ENCODE data around the gene MRPS10.

MRPS10 gene

DNA sequence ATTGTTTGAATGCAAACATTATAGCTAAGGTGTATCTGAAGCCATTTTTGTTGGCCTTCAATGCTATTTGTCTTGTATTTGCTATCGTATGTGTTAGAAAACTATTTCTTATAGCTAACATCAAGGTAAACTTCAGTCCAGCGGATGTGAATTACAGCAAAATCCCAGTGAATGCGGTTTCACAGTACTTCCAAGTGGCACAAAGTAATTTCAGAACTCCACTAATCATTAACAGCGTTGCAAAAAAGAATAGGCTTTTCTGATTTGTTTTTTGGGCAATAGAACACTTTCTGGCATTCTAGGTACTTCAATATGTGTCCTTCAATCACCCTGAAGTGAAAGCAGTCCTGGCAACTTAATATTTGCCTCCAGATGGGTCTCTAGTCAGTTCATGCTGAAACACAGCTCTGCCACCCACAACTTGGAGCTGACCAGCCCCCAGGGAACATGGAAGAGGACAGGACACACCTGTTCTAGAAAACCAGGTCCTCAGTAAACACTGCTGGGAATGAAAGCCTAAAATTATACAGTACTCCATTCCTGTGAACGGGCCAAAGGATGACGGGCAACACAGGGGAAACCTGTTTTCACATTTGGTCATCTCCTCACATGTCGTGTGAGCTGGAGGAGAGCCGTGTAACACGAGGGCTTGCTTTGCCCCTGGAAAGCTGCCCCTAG is 9.7 kb upstream of the MRPS10 start:
- no peak overlapping the region for H2BK12ac ChIP-seq (ENCODE audit: low read length)
- H3K79me1 ChIP-seq (ENCODE audit: low read depth, low read length) = no peaks in the 10 kb centered on the region
- H3K36me3 ChIP-seq (replicated peaks in 1 of 2; ENCODE audit: control insufficient read depth in 2 of 2, insufficient read depth in 2 of 2, low read length in 2 of 2) = peaks cover 16 to 55% of the 10 kb centered on the region in 2 donors
- H3K23ac ChIP-seq (ENCODE audit: low read depth, low read length, poor library complexity) = no peak overlapping the region
- no peaks in the 10 kb centered on the region for H3K27me3 ChIP-seq (ENCODE audit: control insufficient read depth in 3 of 3, insufficient read depth in 3 of 3, low read depth in 1 of 3, low read length in 3 of 3)
- H3K4me1 ChIP-seq (ENCODE audit: control insufficient read depth in 2 of 2, insufficient read depth in 1 of 2, low read depth in 1 of 2, low read length in 2 of 2) = no peaks in the 10 kb centered on the region
- no peak overlapping the region for H3K4me2 ChIP-seq (ENCODE audit: insufficient read depth, low read length, poor library complexity, severe bottlenecking)
- H3K9ac ChIP-seq (ENCODE audit: low read depth, low read length, poor library complexity) = no peak overlapping the region
- no peaks in the 10 kb centered on the region for H3K9me3 ChIP-seq (replicated peaks in 1 of 2; ENCODE audit: control insufficient read depth in 2 of 2, insufficient read depth in 1 of 2, low read depth in 1 of 2, low read length in 2 of 2)
- H4K8ac ChIP-seq (ENCODE audit: low read depth, low read length) = no peak overlapping the region
- H2BK15ac ChIP-seq (ENCODE audit: low read length) = no peak overlapping the region
- no peak overlapping the region for H3K4me3 ChIP-seq (ENCODE audit: low read length in 2 of 2)
- no peak overlapping the region for H4K91ac ChIP-seq (ENCODE audit: low read depth, low read length, poor library complexity)
- no peak overlapping the region for H3K27ac ChIP-seq (replicated peaks; ENCODE audit: low read length)
- no peak overlapping the region for H2AK5ac ChIP-seq (ENCODE audit: low read depth, low read length)
- WGBS, 2 donors (ENCODE audit: extremely low coverage in 2 of 2, insufficient read length in 2 of 2, insufficient replicate concordance in 1 of 2) = no CpG with 5 or more reads among the region's 9 CpGs
- no peak overlapping the region for H2BK120ac ChIP-seq (ENCODE audit: low read depth, low read length)
- H2AFZ ChIP-seq (ENCODE audit: low read length) = no peak overlapping the region
- H3K18ac ChIP-seq (ENCODE audit: low read length) = no peak overlapping the region
- no peak overlapping the region for H2BK5ac ChIP-seq (ENCODE audit: low read length)
- H3K14ac ChIP-seq (ENCODE audit: low read length) = no peak overlapping the region
- H3K4ac ChIP-seq (ENCODE audit: low read length) = no peak overlapping the region
- no peak for DNase-seq (ENCODE audit: low spot score)

DNA sequence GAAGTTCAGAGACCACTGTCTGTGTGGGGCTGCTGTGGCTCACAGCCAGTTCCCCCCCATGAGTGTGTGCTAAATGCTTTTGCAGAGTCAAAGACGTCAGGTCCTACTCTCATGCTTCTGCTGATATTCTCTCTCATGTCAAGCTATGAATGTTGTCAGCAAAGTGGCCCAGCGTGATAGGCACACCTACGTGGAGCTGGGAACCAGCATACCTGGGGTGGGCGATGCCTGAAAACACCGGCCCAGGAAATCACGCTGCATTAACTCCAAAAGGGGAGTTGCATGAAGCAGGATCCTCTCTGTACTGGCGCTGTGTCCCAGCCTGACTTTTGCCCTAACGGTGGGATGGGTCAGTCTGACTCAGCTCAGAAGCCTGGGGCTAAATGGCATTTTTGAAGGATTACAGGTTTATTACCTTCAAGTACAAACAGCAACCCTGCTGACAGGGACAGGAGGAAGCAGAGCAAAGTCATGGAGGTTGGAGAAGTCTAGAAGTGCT is 9.0 kb upstream of the MRPS10 start:
- Histone ChIP-seq H3K36me3 (replicated peaks in 1 of 2; ENCODE audit: control insufficient read depth in 2 of 2, insufficient read depth in 2 of 2, low read length in 2 of 2) (peaks cover 14 to 49% of the 10 kb centered on the region in 2 donors), H2BK5ac (ENCODE audit: low read length) (no peak overlapping the region), H4K91ac (ENCODE audit: low read depth, low read length, poor library complexity) (no peak overlapping the region), H3K4me2 (ENCODE audit: insufficient read depth, low read length, poor library complexity, severe bottlenecking) (no peak overlapping the region), H3K4me1 (ENCODE audit: control insufficient read depth in 2 of 2, insufficient read depth in 1 of 2, low read depth in 1 of 2, low read length in 2 of 2) (no peaks in the 10 kb centered on the region), H3K4me3 (ENCODE audit: low read length in 2 of 2) (no peak overlapping the region), H3K27me3 (ENCODE audit: control insufficient read depth in 3 of 3, insufficient read depth in 3 of 3, low read depth in 1 of 3, low read length in 3 of 3) (no peaks in the 10 kb centered on the region), H3K9me3 (replicated peaks in 1 of 2; ENCODE audit: control insufficient read depth in 2 of 2, insufficient read depth in 1 of 2, low read depth in 1 of 2, low read length in 2 of 2) (no peaks in the 10 kb centered on the region), H2AFZ (ENCODE audit: low read length) (no peak overlapping the region), H3K79me1 (ENCODE audit: low read depth, low read length) (no peaks in the 10 kb centered on the region), H4K8ac (ENCODE audit: low read depth, low read length) (no peak overlapping the region), H2BK120ac (ENCODE audit: low read depth, low read length) (no peak overlapping the region), H2AK5ac (ENCODE audit: low read depth, low read length) (no peak overlapping the region), H3K14ac (ENCODE audit: low read length) (no peak overlapping the region), H2BK12ac (ENCODE audit: low read length) (no peak overlapping the region), H3K23ac (ENCODE audit: low read depth, low read length, poor library complexity) (peak overlapping the region; percentile 6), H2BK15ac (ENCODE audit: low read length) (no peak overlapping the region), H3K18ac (ENCODE audit: low read length) (no peak overlapping the region), H3K27ac (replicated peaks; ENCODE audit: low read length) (no peak overlapping the region), H3K4ac (ENCODE audit: low read length) (no peak overlapping the region), H3K9ac (ENCODE audit: low read depth, low read length, poor library complexity) (no peak overlapping the region)
- WGBS, 2 donors (ENCODE audit: extremely low coverage in 2 of 2, insufficient read length in 2 of 2, insufficient replicate concordance in 1 of 2) = no CpG with 5 or more reads among the region's 8 CpGs
- DNase-seq (ENCODE audit: low spot score) = no peak

DNA sequence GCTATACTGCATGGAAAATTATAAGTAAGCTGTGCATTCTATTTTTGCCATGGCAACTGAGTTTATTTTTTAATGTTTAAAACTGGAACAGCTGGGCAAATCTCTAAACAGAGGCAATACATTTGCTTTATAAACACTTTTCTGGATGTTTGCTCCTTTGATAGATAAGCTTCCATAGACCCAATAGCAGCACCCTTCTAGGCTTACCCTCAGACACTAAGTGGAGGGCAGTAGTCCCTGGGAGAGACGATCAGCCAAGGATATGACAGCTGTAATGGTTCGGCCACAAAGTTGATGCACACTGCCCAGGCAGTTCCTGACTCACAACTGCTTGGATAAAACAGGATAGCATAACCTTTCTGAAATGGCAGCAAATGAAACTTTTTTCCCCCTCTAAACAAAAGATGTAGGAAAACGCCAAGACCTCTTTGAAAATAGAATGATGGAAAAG is 8.5 kb upstream of the MRPS10 start:
- Histone ChIP-seq H3K18ac (ENCODE audit: low read length) (no peak overlapping the region), H2AFZ (ENCODE audit: low read length) (no peak overlapping the region), H4K8ac (ENCODE audit: low read depth, low read length) (no peak overlapping the region), H3K4me2 (ENCODE audit: insufficient read depth, low read length, poor library complexity, severe bottlenecking) (no peak overlapping the region), H3K14ac (ENCODE audit: low read length) (no peak overlapping the region), H3K4ac (ENCODE audit: low read length) (no peak overlapping the region), H3K36me3 (replicated peaks in 1 of 2; ENCODE audit: control insufficient read depth in 2 of 2, insufficient read depth in 2 of 2, low read length in 2 of 2) (peaks cover 14 to 43% of the 10 kb centered on the region in 2 donors), H3K27me3 (ENCODE audit: control insufficient read depth in 3 of 3, insufficient read depth in 3 of 3, low read depth in 1 of 3, low read length in 3 of 3) (no peaks in the 10 kb centered on the region), H4K91ac (ENCODE audit: low read depth, low read length, poor library complexity) (no peak overlapping the region), H2BK15ac (ENCODE audit: low read length) (no peak overlapping the region), H3K9ac (ENCODE audit: low read depth, low read length, poor library complexity) (no peak overlapping the region), H3K79me1 (ENCODE audit: low read depth, low read length) (no peaks in the 10 kb centered on the region), H3K27ac (replicated peaks; ENCODE audit: low read length) (no peak overlapping the region), H3K4me1 (ENCODE audit: control insufficient read depth in 2 of 2, insufficient read depth in 1 of 2, low read depth in 1 of 2, low read length in 2 of 2) (no peaks in the 10 kb centered on the region), H2BK5ac (ENCODE audit: low read length) (no peak overlapping the region), H3K4me3 (ENCODE audit: low read length in 2 of 2) (no peak overlapping the region), H3K9me3 (replicated peaks in 1 of 2; ENCODE audit: control insufficient read depth in 2 of 2, insufficient read depth in 1 of 2, low read depth in 1 of 2, low read length in 2 of 2) (no peaks in the 10 kb centered on the region), H3K23ac (ENCODE audit: low read depth, low read length, poor library complexity) (no peak overlapping the region), H2BK120ac (ENCODE audit: low read depth, low read length) (no peak overlapping the region), H2AK5ac (ENCODE audit: low read depth, low read length) (no peak overlapping the region), H2BK12ac (ENCODE audit: low read length) (no peak overlapping the region)
- no CpG with 5 or more reads among the region's 3 CpGs for WGBS, 2 donors (ENCODE audit: extremely low coverage in 2 of 2, insufficient read length in 2 of 2, insufficient replicate concordance in 1 of 2)
- no peak for DNase-seq (ENCODE audit: low spot score)

DNA sequence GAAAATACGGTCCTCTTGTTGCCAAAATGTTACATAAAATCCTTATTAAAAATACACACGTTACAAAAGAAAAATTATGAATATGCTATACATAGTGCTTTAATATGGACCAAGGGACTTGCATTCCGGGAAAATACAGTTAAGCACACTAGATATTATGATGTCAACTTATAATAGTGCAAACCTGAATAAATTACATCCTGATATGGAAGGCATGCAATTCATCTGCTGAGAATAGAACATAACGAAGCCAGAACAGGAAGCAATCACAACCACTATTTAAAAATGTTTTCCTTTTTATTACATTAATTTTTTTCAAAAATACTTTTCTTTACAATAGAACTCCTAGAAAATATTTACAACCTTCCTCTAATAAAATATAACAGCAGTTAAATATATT is 7.8 kb upstream of the MRPS10 start:
- peaks cover 12 to 36% of the 10 kb centered on the region in 2 donors for H3K36me3 ChIP-seq (replicated peaks in 1 of 2; ENCODE audit: control insufficient read depth in 2 of 2, insufficient read depth in 2 of 2, low read length in 2 of 2)
- H3K4me2 ChIP-seq (ENCODE audit: insufficient read depth, low read length, poor library complexity, severe bottlenecking) = no peak overlapping the region
- no peaks in the 10 kb centered on the region for H3K4me1 ChIP-seq (ENCODE audit: control insufficient read depth in 2 of 2, insufficient read depth in 1 of 2, low read depth in 1 of 2, low read length in 2 of 2)
- H3K4ac ChIP-seq (ENCODE audit: low read length) = no peak overlapping the region
- H2BK120ac ChIP-seq (ENCODE audit: low read depth, low read length) = no peak overlapping the region
- no peak overlapping the region for H3K4me3 ChIP-seq (ENCODE audit: low read length in 2 of 2)
- H4K8ac ChIP-seq (ENCODE audit: low read depth, low read length) = no peak overlapping the region
- no peak for DNase-seq (ENCODE audit: low spot score)
- no peak overlapping the region for H3K14ac ChIP-seq (ENCODE audit: low read length)
- H2AFZ ChIP-seq (ENCODE audit: low read length) = no peak overlapping the region
- H2BK5ac ChIP-seq (ENCODE audit: low read length) = no peak overlapping the region
- no peak overlapping the region for H2BK12ac ChIP-seq (ENCODE audit: low read length)
- no peak overlapping the region for H3K23ac ChIP-seq (ENCODE audit: low read depth, low read length, poor library complexity)
- no peak overlapping the region for H2BK15ac ChIP-seq (ENCODE audit: low read length)
- H3K18ac ChIP-seq (ENCODE audit: low read length) = no peak overlapping the region
- WGBS, 2 donors (ENCODE audit: extremely low coverage in 2 of 2, insufficient read length in 2 of 2, insufficient replicate concordance in 1 of 2) = no CpG with 5 or more reads among the region's 4 CpGs
- H4K91ac ChIP-seq (ENCODE audit: low read depth, low read length, poor library complexity) = no peak overlapping the region
- H3K27ac ChIP-seq (replicated peaks; ENCODE audit: low read length) = no peak overlapping the region
- H2AK5ac ChIP-seq (ENCODE audit: low read depth, low read length) = no peak overlapping the region
- no peaks in the 10 kb centered on the region for H3K79me1 ChIP-seq (ENCODE audit: low read depth, low read length)
- H3K9me3 ChIP-seq (replicated peaks in 1 of 2; ENCODE audit: control insufficient read depth in 2 of 2, insufficient read depth in 1 of 2, low read depth in 1 of 2, low read length in 2 of 2) = no peaks in the 10 kb centered on the region
- no peaks in the 10 kb centered on the region for H3K27me3 ChIP-seq (ENCODE audit: control insufficient read depth in 3 of 3, insufficient read depth in 3 of 3, low read depth in 1 of 3, low read length in 3 of 3)
- H3K9ac ChIP-seq (ENCODE audit: low read depth, low read length, poor library complexity) = no peak overlapping the region
